Fibroblast of the aortic adventitia (primary cell): ENCODE measurements around the gene HAND1. TPM values are rescaled to one million over a fixed set of nuclear protein-coding genes. Genes with fewer than 3 reads are reported as not detected.

Source experiments
- DNase-seq: peaks from one replicate; pipeline ENCODE4 v3.0.0-alpha.2; 2010; ENCODE audit warnings: low read depth
- H3K4me3 ChIP-seq: 2 replicates; pipeline ENCODE4 v1.5.1; 2011; ENCODE audit warnings: low read depth, mild to moderate bottlenecking, control low read depth, low read length, moderate library complexity
- CTCF ChIP-seq: IDR thresholded peaks from 2 replicates; pipeline ENCODE4 v1.5.1; 2011; ENCODE audit warnings: mild to moderate bottlenecking, low read length, control low read depth, inconsistent platforms; ENCODE audit not compliant: insufficient read depth
- total RNA-seq: library from RNA; depleted of rRNA; stranded (reverse); fragments of >200 nt; gene quantifications from 2 replicates; pipeline ENCODE4 v1.2.3, GENCODE V29; 2012; ENCODE audit warnings: low replicate concordance

Gene HAND1
- total RNA-seq, 1 donor: not detected

GRCh38 chr5:154451957-154452356 lies 26.1 kb downstream of the HAND1 start:
- TF ChIP-seq CTCF: no peak
- no peak for DNase-seq
- no peak overlapping the region for H3K4me3 ChIP-seq

- no peak for TF ChIP-seq CTCF
- H3K4me3 ChIP-seq: no peak overlapping the region
- no peak for DNase-seq
These were observed 28.2 kb downstream of the HAND1 start for GRCh38 chr5:154449786-154450185.

- no peak for DNase-seq
- peak overlapping the region; percentile 79 for H3K4me3 ChIP-seq
- no peak for TF ChIP-seq CTCF
These were observed 30.8 kb downstream of the HAND1 start for GRCh38 chr5:154447089-154447725.

- DNase-seq: peak; percentile 57
- H3K4me3 ChIP-seq: peak overlapping the region; percentile 79
- TF ChIP-seq CTCF: no peak
These were observed 31.6 kb downstream of the HAND1 start for GRCh38 chr5:154446195-154447088.

GRCh38 chr5:154445422-154446194 lies 32.4 kb downstream of the HAND1 start, which contains the start of gene SAP30L:
TSS of gene SAP30L (plus strand) at chr5:154445997. CDS start at chr5:154446605, 608 bp downstream.
- H3K4me3 ChIP-seq: peak within 1 kb of the TSS; percentile 92
- TF ChIP-seq CTCF: no peak
- DNase-seq: peak; percentile 91

- no peak for DNase-seq
- no peak for TF ChIP-seq CTCF
- peak overlapping the region; percentile 92 for H3K4me3 ChIP-seq
These were observed 33.2 kb downstream of the HAND1 start for GRCh38 chr5:154444556-154445421.
